ENCODE measurements around the gene CHFR. TPM values are rescaled to one million over a fixed set of nuclear protein-coding genes. Genes with fewer than 3 reads are reported as not detected.
A peak's percentile ranks its signal among the peaks of the same experiment; 100 is the strongest.

Gene CHFR
- total and polyA plus RNA-seq, 9 of the 15 experiments (the other 6 are each of a cell fraction or from before 2014, with no cell fraction given), result 0.61 to 33.9 (median 19.3) TPM

DNA sequence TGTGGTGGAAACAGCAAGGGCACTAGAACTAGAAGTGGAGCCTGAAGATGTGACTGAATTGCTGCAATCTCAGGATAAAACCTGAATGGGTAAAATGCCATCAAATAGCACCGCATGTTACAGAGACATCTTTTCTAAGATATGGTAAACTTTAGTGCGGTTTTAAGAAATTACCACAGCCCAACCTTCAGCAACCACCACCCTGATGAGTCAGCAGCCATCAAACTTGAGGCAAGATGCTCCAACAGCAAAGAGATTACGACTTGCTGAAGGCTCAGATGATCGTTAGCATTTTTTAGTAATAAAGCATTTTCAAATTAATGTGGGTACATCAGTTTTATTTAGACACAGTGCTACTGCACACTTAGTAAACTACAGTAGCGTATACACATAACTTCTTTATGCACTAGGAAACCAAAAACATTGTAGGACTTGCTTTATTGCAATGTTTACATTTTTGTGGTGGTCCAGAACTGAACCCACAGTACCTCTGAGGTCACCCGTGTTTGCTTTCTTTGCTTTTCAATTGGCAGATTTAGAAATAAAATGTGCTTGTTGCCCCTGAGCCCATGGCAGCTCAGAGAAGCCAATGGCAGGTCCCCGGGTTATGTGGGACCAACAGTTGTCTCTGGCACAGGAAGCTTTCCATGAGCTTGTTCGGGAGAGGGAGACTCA is 74.6 kb downstream of the CHFR start (continued):
- TF ChIP-seq SAFB (IDR thresholded peaks at IDR 0.05; ENCODE audit: borderline replicate concordance, low read depth, low read length) (no peak), DPF2 (IDR thresholded peaks at IDR 0.05) (no peak), XRCC3 (IDR thresholded peaks at IDR 0.05) (no peak), MAFF (IDR thresholded peaks at IDR 0.05; ENCODE audit: low read length) (no peak), C11orf30 (IDR thresholded peaks at IDR 0.05; ENCODE audit: low read depth) (0 out of 2 replicates have a peak, but pooled peaks have one; percentile 15), SLC30A9 (CRISPR knock-in tag; IDR thresholded peaks at IDR 0.05) (no peak), NFE2 (IDR thresholded peaks at IDR 0.05; ENCODE audit: low read depth) (0 out of 2 replicates have a peak, but pooled peaks have one; percentile 3), SP2 (IDR thresholded peaks at IDR 0.05; ENCODE audit: extremely low read depth, low read depth, low read length, poor library complexity, severe bottlenecking) (no peak), JUNB (CRISPR knock-in tag; conservative IDR thresholded peaks at IDR 0.05) (no peak), FIP1L1 (IDR thresholded peaks at IDR 0.05; ENCODE audit: low read depth, low read length, poor library complexity, severe bottlenecking) (no peak), TRIM28 (IDR thresholded peaks at IDR 0.05) (no peak), ZNF408 (CRISPR knock-in tag; IDR thresholded peaks at IDR 0.05; ENCODE audit: low read depth) (no peak), HOXB6 (CRISPR knock-in tag; IDR thresholded peaks at IDR 0.05; ENCODE audit: borderline replicate concordance) (no peak), GATAD2A (IDR thresholded peaks at IDR 0.05) (no peak), FOSL1 (tag; conservative IDR thresholded peaks at IDR 0.05) (peak; percentile 57), ZKSCAN8 (CRISPR knock-in tag; IDR thresholded peaks at IDR 0.05) (no peak), CBFB (CRISPR knock-in tag; IDR thresholded peaks at IDR 0.05) (no peak)
- TF ChIP-seq, protein P1, sequence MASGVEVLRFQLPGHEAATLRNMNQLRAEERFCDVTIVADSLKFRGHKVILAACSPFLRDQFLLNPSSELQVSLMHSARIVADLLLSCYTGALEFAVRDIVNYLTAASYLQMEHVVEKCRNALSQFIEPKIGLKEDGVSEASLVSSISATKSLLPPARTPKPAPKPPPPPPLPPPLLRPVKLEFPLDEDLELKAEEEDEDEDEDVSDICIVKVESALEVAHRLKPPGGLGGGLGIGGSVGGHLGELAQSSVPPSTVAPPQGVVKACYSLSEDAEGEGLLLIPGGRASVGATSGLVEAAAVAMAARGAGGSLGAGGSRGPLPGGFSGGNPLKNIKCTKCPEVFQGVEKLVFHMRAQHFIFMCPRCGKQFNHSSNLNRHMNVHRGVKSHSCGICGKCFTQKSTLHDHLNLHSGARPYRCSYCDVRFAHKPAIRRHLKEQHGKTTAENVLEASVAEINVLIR (CRISPR knock-in tag; IDR thresholded peaks at IDR 0.05), result no peak
- TF ChIP-seq, protein P2, sequence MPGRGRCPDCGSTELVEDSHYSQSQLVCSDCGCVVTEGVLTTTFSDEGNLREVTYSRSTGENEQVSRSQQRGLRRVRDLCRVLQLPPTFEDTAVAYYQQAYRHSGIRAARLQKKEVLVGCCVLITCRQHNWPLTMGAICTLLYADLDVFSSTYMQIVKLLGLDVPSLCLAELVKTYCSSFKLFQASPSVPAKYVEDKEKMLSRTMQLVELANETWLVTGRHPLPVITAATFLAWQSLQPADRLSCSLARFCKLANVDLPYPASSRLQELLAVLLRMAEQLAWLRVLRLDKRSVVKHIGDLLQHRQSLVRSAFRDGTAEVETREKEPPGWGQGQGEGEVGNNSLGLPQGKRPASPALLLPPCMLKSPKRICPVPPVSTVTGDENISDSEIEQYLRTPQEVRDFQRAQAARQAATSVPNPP (IDR thresholded peaks at IDR 0.05; ENCODE audit: borderline replicate concordance, insufficient read depth, insufficient read length), result no peak
- TF ChIP-seq, protein P3, sequence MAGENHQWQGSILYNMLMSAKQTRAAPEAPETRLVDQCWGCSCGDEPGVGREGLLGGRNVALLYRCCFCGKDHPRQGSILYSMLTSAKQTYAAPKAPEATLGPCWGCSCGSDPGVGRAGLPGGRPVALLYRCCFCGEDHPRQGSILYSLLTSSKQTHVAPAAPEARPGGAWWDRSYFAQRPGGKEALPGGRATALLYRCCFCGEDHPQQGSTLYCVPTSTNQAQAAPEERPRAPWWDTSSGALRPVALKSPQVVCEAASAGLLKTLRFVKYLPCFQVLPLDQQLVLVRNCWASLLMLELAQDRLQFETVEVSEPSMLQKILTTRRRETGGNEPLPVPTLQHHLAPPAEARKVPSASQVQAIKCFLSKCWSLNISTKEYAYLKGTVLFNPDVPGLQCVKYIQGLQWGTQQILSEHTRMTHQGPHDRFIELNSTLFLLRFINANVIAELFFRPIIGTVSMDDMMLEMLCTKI (IDR thresholded peaks at IDR 0.05; ENCODE audit: partially characterized antibody), result no peak
- TF ChIP-seq, protein P4, sequence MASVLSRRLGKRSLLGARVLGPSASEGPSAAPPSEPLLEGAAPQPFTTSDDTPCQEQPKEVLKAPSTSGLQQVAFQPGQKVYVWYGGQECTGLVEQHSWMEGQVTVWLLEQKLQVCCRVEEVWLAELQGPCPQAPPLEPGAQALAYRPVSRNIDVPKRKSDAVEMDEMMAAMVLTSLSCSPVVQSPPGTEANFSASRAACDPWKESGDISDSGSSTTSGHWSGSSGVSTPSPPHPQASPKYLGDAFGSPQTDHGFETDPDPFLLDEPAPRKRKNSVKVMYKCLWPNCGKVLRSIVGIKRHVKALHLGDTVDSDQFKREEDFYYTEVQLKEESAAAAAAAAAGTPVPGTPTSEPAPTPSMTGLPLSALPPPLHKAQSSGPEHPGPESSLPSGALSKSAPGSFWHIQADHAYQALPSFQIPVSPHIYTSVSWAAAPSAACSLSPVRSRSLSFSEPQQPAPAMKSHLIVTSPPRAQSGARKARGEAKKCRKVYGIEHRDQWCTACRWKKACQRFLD (CRISPR knock-in tag; IDR thresholded peaks at IDR 0.05), result no peak
- TF ChIP-seq, protein P5, sequence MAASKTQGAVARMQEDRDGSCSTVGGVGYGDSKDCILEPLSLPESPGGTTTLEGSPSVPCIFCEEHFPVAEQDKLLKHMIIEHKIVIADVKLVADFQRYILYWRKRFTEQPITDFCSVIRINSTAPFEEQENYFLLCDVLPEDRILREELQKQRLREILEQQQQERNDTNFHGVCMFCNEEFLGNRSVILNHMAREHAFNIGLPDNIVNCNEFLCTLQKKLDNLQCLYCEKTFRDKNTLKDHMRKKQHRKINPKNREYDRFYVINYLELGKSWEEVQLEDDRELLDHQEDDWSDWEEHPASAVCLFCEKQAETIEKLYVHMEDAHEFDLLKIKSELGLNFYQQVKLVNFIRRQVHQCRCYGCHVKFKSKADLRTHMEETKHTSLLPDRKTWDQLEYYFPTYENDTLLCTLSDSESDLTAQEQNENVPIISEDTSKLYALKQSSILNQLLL (CRISPR knock-in tag; IDR thresholded peaks at IDR 0.05; ENCODE audit: borderline replicate concordance), result no peak

Data from K562 (cell line).